HG02610 (cell line): Measurements from ENCODE around the gene PSMF1.
"Not testable (repeated sequence)": the region's sequence is repeated elsewhere in the genome, so short reads cannot be mapped to it uniquely, and the experiment has no call there.

Source experiments
- ATAC-seq: cut with Tn5 transposase; IDR thresholded peaks from one replicate; pipeline ENCODE4 v1.9.1; 2021; ENCODE audit warnings: mild to moderate bottlenecking, moderate library complexity; ENCODE audit not compliant: unreplicated experiment

Gene PSMF1

GRCh38 chr20:1212607-1213396 is 94.4 kb downstream of the PSMF1 start:
- no peak for ATAC-seq

- no peak for ATAC-seq
Observed at GRCh38 chr20:1214838-1215261, 96.4 kb downstream of the PSMF1 start.

DNA sequence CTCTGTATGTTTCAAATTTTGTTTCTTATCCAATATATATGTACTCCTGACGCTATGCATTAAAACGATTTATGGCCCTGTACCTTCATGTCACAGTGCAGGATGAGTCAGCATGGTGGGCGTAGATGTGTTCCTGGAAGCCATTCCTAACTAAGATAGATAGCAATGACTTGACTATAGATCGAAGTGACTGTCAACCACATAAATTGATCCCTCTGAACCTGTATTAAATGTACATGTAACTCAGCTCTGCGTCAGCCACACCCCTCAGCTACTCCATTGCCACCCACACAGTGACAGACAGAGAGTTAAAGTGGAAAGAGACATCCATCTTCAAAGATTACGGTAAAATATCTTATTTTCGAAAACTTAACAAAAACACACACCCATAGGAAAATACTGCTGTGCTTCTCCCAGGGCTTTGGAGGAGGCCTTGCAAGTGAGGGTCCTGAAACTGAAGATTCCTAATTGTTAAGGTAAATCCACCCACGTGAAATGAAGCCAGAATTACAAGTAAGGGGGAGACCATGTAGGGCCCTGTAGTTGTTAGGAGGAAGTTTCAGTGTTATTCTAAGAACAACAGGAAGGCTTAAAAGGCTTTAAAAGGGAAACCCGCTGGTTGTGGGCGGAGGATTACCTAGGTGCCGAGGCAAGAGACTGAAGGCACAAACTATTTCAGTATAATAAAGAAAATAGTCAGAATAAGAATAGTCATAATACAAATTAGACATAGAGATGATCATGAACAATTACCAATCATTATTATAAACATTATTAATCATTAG is 97.2 kb downstream of the PSMF1 start:
- no peak for ATAC-seq

DNA sequence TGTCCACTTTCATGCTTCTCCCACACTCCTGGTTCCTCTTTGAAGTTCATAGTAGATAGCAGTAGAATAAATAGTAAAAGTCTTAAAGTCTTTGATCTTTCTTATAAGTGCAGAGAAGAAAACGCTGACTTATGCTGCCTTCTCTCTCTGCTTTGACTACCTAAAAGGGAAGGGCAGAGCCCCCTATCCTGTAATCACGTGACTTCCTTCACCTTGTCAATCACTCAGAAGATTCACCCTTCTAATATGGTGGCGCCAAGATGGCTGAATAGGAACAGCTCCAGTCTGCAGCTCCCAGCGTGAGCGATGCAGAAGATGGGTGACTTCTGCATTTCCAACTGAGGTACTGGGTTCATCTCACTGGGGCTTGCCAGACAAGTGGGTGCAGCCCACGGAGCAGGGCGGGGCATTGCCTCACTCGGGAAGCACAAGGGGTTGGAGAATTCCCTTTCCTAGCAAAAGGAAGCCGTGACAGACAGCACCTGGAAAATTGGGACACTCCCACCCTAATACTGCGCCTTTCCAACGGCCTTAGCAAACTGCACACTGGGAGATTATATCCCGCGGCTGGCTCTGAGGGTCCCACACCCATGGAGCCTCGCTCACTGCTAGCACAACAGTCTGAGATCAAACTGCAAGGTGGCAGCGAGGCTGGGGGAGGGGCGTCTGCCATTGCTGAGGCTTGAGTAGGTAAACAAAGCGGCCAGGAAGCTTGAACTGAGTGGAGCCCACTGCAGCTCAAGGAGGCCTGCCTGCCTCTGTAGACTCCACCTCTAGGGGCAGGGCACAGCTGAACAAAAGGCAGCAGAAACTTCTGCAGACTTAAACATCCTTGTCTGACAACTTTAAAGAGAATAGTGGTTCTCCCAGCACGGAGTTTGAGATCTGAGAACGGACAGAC is 98.4 kb downstream of the PSMF1 start:
- not testable (repeated sequence) for ATAC-seq
